NCI-H1930 (cell line): ENCODE results near the gene PAOX.
"Not testable (repeated sequence)": the region's sequence is repeated elsewhere in the genome, so short reads cannot be mapped to it uniquely, and the experiment has no call there.

Experiments
- DNase-seq, 2 experiments: peaks; one replicate each; lab custom pipeline; 2025; lab: John Stamatoyannopoulos, UW

The PAOX gene

GRCh38 chr10:133364645-133365431 lies 14.2 kb upstream of the PAOX start:
- no peak for DNase-seq

GRCh38 chr10:133365461-133366129 lies 13.5 kb upstream of the PAOX start:
- no peak for DNase-seq

GRCh38 chr10:133366130-133366478 lies 13.0 kb upstream of the PAOX start:
- no peak for DNase-seq

- DNase-seq = no peak
These were observed 12.3 kb upstream of the PAOX start for GRCh38 chr10:133366751-133367150.

GRCh38 chr10:133367461-133367860 lies 11.6 kb upstream of the PAOX start:
- DNase-seq = not testable (repeated sequence)

GRCh38 chr10:133368153-133368552 lies 10.9 kb upstream of the PAOX start:
- DNase-seq = no peak

- DNase-seq = no peak
These were observed 8.9 kb upstream of the PAOX start for GRCh38 chr10:133370030-133370786.

GRCh38 chr10:133372507-133372906 lies 6.6 kb upstream of the PAOX start:
- no peak for DNase-seq

GRCh38 chr10:133373174-133374090 lies 5.6 kb upstream of the PAOX start, which contains the start of gene ECHS1:
TSS of gene ECHS1 (minus strand) at chr10:133373354. CDS start at chr10:133373333, 21 bp downstream.
- DNase-seq = peak; percentile 69 to 85

GRCh38 chr10:133375357-133376115 lies 3.5 kb upstream of the PAOX start:
- DNase-seq = no peak

GRCh38 chr10:133376183-133376582 lies 2.9 kb upstream of the PAOX start:
- not testable (repeated sequence) for DNase-seq

GRCh38 chr10:133377025-133377817 lies 1.8 kb upstream of the PAOX start:
- DNase-seq = no peak

- DNase-seq = no peak
These were observed 1.2 kb upstream of the PAOX start for GRCh38 chr10:133377818-133378250.

- DNase-seq = no peak
These were observed 588 bp upstream of the PAOX start for GRCh38 chr10:133378251-133379096.

- no peak for DNase-seq
These were observed 972 bp downstream of the PAOX start for GRCh38 chr10:133379801-133380666.

- no peak for DNase-seq
These were observed 2.0 kb downstream of the PAOX start for GRCh38 chr10:133381036-133381435.

- no peak for DNase-seq
These were observed 4.5 kb downstream of the PAOX start for GRCh38 chr10:133383551-133383950.

GRCh38 chr10:133384071-133384470 lies 5.0 kb downstream of the PAOX start:
- DNase-seq = no peak
